Body of pancreas (tissue), 4 donors: ENCODE data around the gene MRPL34. TPM values are rescaled to one million over a fixed set of nuclear protein-coding genes. Genes with fewer than 3 reads are reported as not detected.

Experiments
- ATAC-seq: fragments of 150-250 bp; one replicate; pipeline ENCODE4 v1.9.1; 2016
- DNase-seq, 4 donors: peaks; one replicate each; pipeline ENCODE4 v3.0.0-alpha.2; 2019
- H3K27ac ChIP-seq, 4 donors: fragments of 200-600 bp; sonication (generic); 1 replicate in 3 of 4; 2 replicates in 1 of 4; pipeline versions ENCODE4 v1.5.1 to v1.6.1; 2016 to 2019; ENCODE audit warnings: mild to moderate bottlenecking in 1 of 4, mixed read lengths in 1 of 4, moderate library complexity in 1 of 4
- H3K27me3 ChIP-seq, 2 donors: fragments of 200-600 bp; sonication (generic); one replicate each; pipeline ENCODE4 v1.6.0; 2016; ENCODE audit warnings: mild to moderate bottlenecking in 1 of 2
- H3K36me3 ChIP-seq, 2 donors: fragments of 200-600 bp; sonication (generic); replicated peaks in 1 of 2; 2 replicates each; pipeline ENCODE4 v1.5.1; 2016; ENCODE audit warnings: low read depth in 2 of 2; ENCODE audit not compliant: insufficient read depth in 1 of 2
- H3K4me1 ChIP-seq: fragments of 200-600 bp; sonication (generic); one replicate; pipeline ENCODE4 v1.6.0; 2016
- H3K4me3 ChIP-seq, 2 donors: fragments of 200-600 bp; sonication (generic); 1 replicate in 1 of 2; 2 replicates in 1 of 2; pipeline ENCODE4 v1.5.1; 2016 to 2019
- H3K9me3 ChIP-seq, 3 donors: fragments of 200-600 bp; sonication (generic); 1 replicate in 2 of 3; 2 replicates in 1 of 3; pipeline ENCODE4 v1.5.1; 2016
- POLR2A ChIP-seq, 3 donors: fragments of 450-650 bp; IDR thresholded peaks; one replicate each; pipeline ENCODE4 v1.6.1; 2016; ENCODE audit warnings: antibody characterized with exemption in 3 of 3, mild to moderate bottlenecking in 2 of 3
- WGBS, 2 donors: methylation state at CpG; one replicate each; pipeline ENCODE4 v1.1.5; 2017; 5-methylcytosine and 5-hydroxymethylcytosine counted together
- intact Hi-C: fragments of 100-400 bp; cut with DNase I; formaldehyde crosslinking; loops from one replicate; pipeline ENCODE4 v1.15.1; 2023
- total RNA-seq, 2 donors: library from RNA; depleted of rRNA; stranded (reverse); fragments of >200 nt; gene quantifications; one replicate each; pipeline ENCODE4 v1.1.0, GENCODE V29; 2016
- TF ChIP-seq, protein P1 (sequence below), 7 experiments: fragments of 450-650 bp in 4 of 7; fragments of 200-600 bp in 3 of 7; sonication (generic) in 3 of 7; IDR thresholded peaks; one replicate each; pipeline ENCODE4 v1.5.1; 2016 to 2019; ENCODE audit warnings: antibody characterized with exemption in 7 of 7

MRPL34 gene
- total RNA-seq, 2 donors from 2014 or later: 47.7 to 152 TPM

DNA sequence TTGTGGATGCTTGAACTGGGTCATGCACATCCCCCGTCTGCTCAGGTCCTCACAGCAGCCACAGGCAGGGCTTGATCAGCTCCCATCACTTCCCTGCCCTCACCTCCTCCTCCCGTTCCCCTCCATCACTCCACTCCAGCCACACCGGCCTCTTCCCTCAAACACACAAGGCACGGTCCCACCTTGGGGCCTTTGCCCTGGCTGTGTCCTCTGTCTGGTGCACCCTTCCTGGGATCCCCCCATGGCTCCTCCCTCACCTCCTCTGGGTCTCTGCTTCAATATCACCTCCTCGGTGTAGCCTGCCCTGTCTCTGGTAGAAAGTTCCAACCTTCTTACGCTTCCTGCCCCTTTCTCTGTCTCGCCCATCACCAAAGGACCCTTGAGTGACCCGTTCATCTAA lies 47.7 kb downstream of the MRPL34 start:
- no peak for ATAC-seq
- Histone ChIP-seq H3K4me3 (no peak overlapping the region), H3K9me3 (no peaks in the 10 kb centered on the region), H3K27me3 (no peaks in the 10 kb centered on the region), H3K4me1 (no peaks in the 10 kb centered on the region), H3K36me3 (no peaks in the 10 kb centered on the region), H3K27ac (no peak overlapping the region)
- DNase-seq: no peak
- 55 to 59% methylated on average over 8 of the region's 8 CpGs for WGBS, 2 donors
- no peak for TF ChIP-seq POLR2A (IDR thresholded peaks at IDR 0.05)
- TF ChIP-seq, protein P1, sequence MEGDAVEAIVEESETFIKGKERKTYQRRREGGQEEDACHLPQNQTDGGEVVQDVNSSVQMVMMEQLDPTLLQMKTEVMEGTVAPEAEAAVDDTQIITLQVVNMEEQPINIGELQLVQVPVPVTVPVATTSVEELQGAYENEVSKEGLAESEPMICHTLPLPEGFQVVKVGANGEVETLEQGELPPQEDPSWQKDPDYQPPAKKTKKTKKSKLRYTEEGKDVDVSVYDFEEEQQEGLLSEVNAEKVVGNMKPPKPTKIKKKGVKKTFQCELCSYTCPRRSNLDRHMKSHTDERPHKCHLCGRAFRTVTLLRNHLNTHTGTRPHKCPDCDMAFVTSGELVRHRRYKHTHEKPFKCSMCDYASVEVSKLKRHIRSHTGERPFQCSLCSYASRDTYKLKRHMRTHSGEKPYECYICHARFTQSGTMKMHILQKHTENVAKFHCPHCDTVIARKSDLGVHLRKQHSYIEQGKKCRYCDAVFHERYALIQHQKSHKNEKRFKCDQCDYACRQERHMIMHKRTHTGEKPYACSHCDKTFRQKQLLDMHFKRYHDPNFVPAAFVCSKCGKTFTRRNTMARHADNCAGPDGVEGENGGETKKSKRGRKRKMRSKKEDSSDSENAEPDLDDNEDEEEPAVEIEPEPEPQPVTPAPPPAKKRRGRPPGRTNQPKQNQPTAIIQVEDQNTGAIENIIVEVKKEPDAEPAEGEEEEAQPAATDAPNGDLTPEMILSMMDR (IDR thresholded peaks at IDR 0.05): no peak
- intact Hi-C loops: no loop called here

Other genes with a start within 250 kb of the MRPL34 start
- gene HAUS8, start 230.4 kb upstream of the MRPL34 start, total RNA-seq: 1 to 10 TPM; 1.6 to 2.3 TPM
- gene MYO9B, start 230.1 kb upstream of the MRPL34 start, total RNA-seq: 10 to 100 TPM; 26.2 to 56.0 TPM
- 10 to 100 TPM; 13.2 to 20.1 TPM for gene USE1, start 90.5 kb upstream of the MRPL34 start, total RNA-seq
- 10 to 100 TPM; 27.4 to 27.8 TPM for gene OCEL1, start 79.6 kb upstream of the MRPL34 start, total RNA-seq
- 10 to 100 TPM; 67.6 to 83.3 TPM for gene NR2F6, start 60.0 kb upstream of the MRPL34 start, total RNA-seq
- gene USHBP1, start 41.1 kb upstream of the MRPL34 start, total RNA-seq: 10 to 100 TPM in 1 of 2 donors, 1 to 10 TPM in 1; 9.2 to 10.4 TPM
- gene BABAM1, start 38.4 kb upstream of the MRPL34 start, total RNA-seq: 10 to 100 TPM; 45.2 to 84.6 TPM
- gene ANKLE1, start 24.0 kb upstream of the MRPL34 start, total RNA-seq: under 1 TPM in 1 of 2 donors, not detected in 1; 0.33 TPM
- gene ABHD8, start 2.4 kb upstream of the MRPL34 start, total RNA-seq: 10 to 100 TPM; 10.2 to 12.2 TPM
- gene DDA1, start 3.7 kb downstream of the MRPL34 start, total RNA-seq: 1 to 10 TPM; 3.3 to 6.2 TPM
- 10 to 100 TPM in 1 of 2 donors, 1 to 10 TPM in 1; 7.0 to 16.5 TPM for gene ANO8, start 29.0 kb downstream of the MRPL34 start, total RNA-seq
- 100 to 1,000 TPM in 1 of 2 donors, 10 to 100 TPM in 1; 13.7 to 127 TPM for gene GTPBP3, start 31.7 kb downstream of the MRPL34 start, total RNA-seq
- 10 to 100 TPM; 37.9 to 49.8 TPM for gene PLVAP, start 71.5 kb downstream of the MRPL34 start, total RNA-seq
- not detected for gene CCDC194, start 88.3 kb downstream of the MRPL34 start, total RNA-seq
- 10 to 100 TPM; 34.3 to 43.6 TPM for gene BST2, start 99.8 kb downstream of the MRPL34 start, total RNA-seq
- 10 to 100 TPM; 33.3 to 34.8 TPM for gene MVB12A, start 114.2 kb downstream of the MRPL34 start, total RNA-seq
- gene TMEM221, start 142.8 kb downstream of the MRPL34 start, total RNA-seq: under 1 TPM in 1 of 2 donors, not detected in 1; 0.52 TPM
- not detected for gene NXNL1, start 155.1 kb downstream of the MRPL34 start, total RNA-seq
- gene SLC27A1, start 164.7 kb downstream of the MRPL34 start, total RNA-seq: 10 to 100 TPM; 21.1 to 25.7 TPM
- 10 to 100 TPM; 64.9 to 82.7 TPM for gene PGLS, start 205.8 kb downstream of the MRPL34 start, total RNA-seq
- 10 to 100 TPM; 38.9 to 41.5 TPM for gene COLGALT1, start 249.8 kb downstream of the MRPL34 start, total RNA-seq